DND-41 (cell line): ENCODE data around the gene AUTS2.

Experiments
- ATAC-seq: fragments of 200-7000 bp; cut with Tn5 transposase; 3 replicates; pipeline ENCODE4 v1.9.1; 2021; ENCODE audit warnings: low read depth; ENCODE audit not compliant: insufficient read depth
- DNase-seq: peaks from one replicate; pipeline ENCODE4 v3.0.0-alpha.2; 2020
- H2AFZ ChIP-seq: 2 replicates; pipeline ENCODE4 v1.6.0; 2012; ENCODE audit warnings: low read depth, low read length
- H3K27ac ChIP-seq: 2 replicates; pipeline ENCODE4 v1.5.1; 2012; ENCODE audit warnings: low read length, inconsistent platforms
- H3K27me3 ChIP-seq: fragments of 200-600 bp; sonication (generic); 2 replicates; pipeline ENCODE4 v1.6.0; 2012; ENCODE audit warnings: low read length, mild to moderate bottlenecking, inconsistent platforms; ENCODE audit not compliant: insufficient read depth, poor library complexity
- H3K36me3 ChIP-seq: 2 replicates; pipeline ENCODE4 v1.5.1; 2012; ENCODE audit warnings: low read length, inconsistent platforms; ENCODE audit not compliant: insufficient read depth
- H3K4me1 ChIP-seq: 2 replicates; pipeline ENCODE4 v1.5.1; 2012; ENCODE audit warnings: mild to moderate bottlenecking, low read length; ENCODE audit not compliant: insufficient read depth
- H3K4me2 ChIP-seq: 2 replicates; pipeline ENCODE4 v1.6.0; 2012; ENCODE audit warnings: mild to moderate bottlenecking, moderate library complexity, low read length, inconsistent platforms; ENCODE audit not compliant: insufficient read depth
- H3K4me3 ChIP-seq, 2 experiments: fragments of 200-600 bp in 1 of 2; shearing (Covaris generic) in 1 of 2; 2 replicates each; pipeline ENCODE4 v1.5.1; 2012 to 2016; ENCODE audit warnings: inconsistent platforms in 2 of 2, low read length in 2 of 2, mild to moderate bottlenecking in 2 of 2, low read depth in 1 of 2, moderate library complexity in 1 of 2
- H3K79me2 ChIP-seq: 2 replicates; pipeline ENCODE4 v1.6.0; 2012; ENCODE audit warnings: low read length, inconsistent platforms; ENCODE audit not compliant: insufficient read depth
- H3K9ac ChIP-seq: 2 replicates; pipeline ENCODE4 v1.6.0; 2012; ENCODE audit warnings: low read depth, mild to moderate bottlenecking, inconsistent platforms, low read length, moderate library complexity
- H3K9me3 ChIP-seq: 2 replicates; pipeline ENCODE4 v1.5.1; 2012; ENCODE audit warnings: low read length, moderate library complexity, mild to moderate bottlenecking, inconsistent platforms; ENCODE audit not compliant: insufficient read depth, severe bottlenecking
- H4K20me1 ChIP-seq: 2 replicates; pipeline ENCODE4 v1.6.0; 2012; ENCODE audit warnings: low read length; ENCODE audit not compliant: insufficient read depth
- CTCF ChIP-seq: IDR thresholded peaks from 2 replicates; pipeline ENCODE4 v1.5.1; 2012; ENCODE audit warnings: borderline replicate concordance, low read length, moderate library complexity, mild to moderate bottlenecking; ENCODE audit not compliant: poor library complexity, severe bottlenecking; ENCODE audit errors: extremely low read depth
- EZH2 ChIP-seq: IDR thresholded peaks from 3 replicates; pipeline ENCODE4 v1.6.1; 2012; ENCODE audit warnings: borderline replicate concordance, low read depth, mild to moderate bottlenecking, moderate library complexity, low read length, inconsistent platforms; ENCODE audit not compliant: severe bottlenecking

The AUTS2 gene

GRCh38 chr7:69643708-69644445, 45.6 kb downstream of the AUTS2 start:
- TF ChIP-seq CTCF (no peak), EZH2 (no peak)
- no peak for DNase-seq
- no peaks in the 10 kb centered on the region for H3K36me3 ChIP-seq
- no peak overlapping the region for H3K9ac ChIP-seq
- H3K4me1 ChIP-seq: no peaks in the 10 kb centered on the region
- H3K4me3 ChIP-seq: no peak overlapping the region
- no peaks in the 10 kb centered on the region for H3K9me3 ChIP-seq
- H3K4me2 ChIP-seq: no peak overlapping the region
- H3K79me2 ChIP-seq: peaks cover 70% of the 10 kb centered on the region
- peaks cover 47% of the 10 kb centered on the region for H4K20me1 ChIP-seq
- H3K27me3 ChIP-seq: no peaks in the 10 kb centered on the region
- no peak overlapping the region for H2AFZ ChIP-seq
- H3K27ac ChIP-seq: no peak overlapping the region
- no peak for ATAC-seq

- Histone ChIP-seq H2AFZ (no peak overlapping the region), H3K4me1 (no peaks in the 10 kb centered on the region), H3K4me3 (no peak overlapping the region), H4K20me1 (peaks cover 49% of the 10 kb centered on the region), H3K36me3 (no peaks in the 10 kb centered on the region), H3K9me3 (no peaks in the 10 kb centered on the region), H3K27me3 (no peaks in the 10 kb centered on the region), H3K79me2 (peaks cover 68% of the 10 kb centered on the region), H3K9ac (no peak overlapping the region), H3K27ac (no peak overlapping the region), H3K4me2 (no peak overlapping the region)
- ATAC-seq (no peak), DNase-seq (no peak)
- TF ChIP-seq EZH2 (no peak), CTCF (no peak)
Observed at GRCh38 chr7:69645683-69646082, 47.4 kb downstream of the AUTS2 start.

GRCh38 chr7:69651101-69651590, 52.9 kb downstream of the AUTS2 start:
- Histone ChIP-seq H3K9me3 (no peaks in the 10 kb centered on the region), H3K4me3 (no peak overlapping the region), H3K27me3 (no peaks in the 10 kb centered on the region), H3K4me1 (no peaks in the 10 kb centered on the region), H3K79me2 (peaks cover 81% of the 10 kb centered on the region), H4K20me1 (peaks cover 66% of the 10 kb centered on the region; the same call in 1 of the 2 replicates), H3K27ac (no peak overlapping the region), H3K4me2 (no peak overlapping the region), H2AFZ (no peak overlapping the region), H3K9ac (no peak overlapping the region), H3K36me3 (no peaks in the 10 kb centered on the region)
- no peak for DNase-seq
- ATAC-seq: no peak
- no peak for TF ChIP-seq EZH2
- no peak for TF ChIP-seq CTCF
